Cardiac fibroblast (primary cell): Measurements from ENCODE around the gene ITPKC.
"Not testable (repeated sequence)": the region's sequence is repeated elsewhere in the genome, so short reads cannot be mapped to it uniquely, and the experiment has no call there.

Experiments used
- DNase-seq, 2 donors: peaks; one replicate each; pipeline versions ENCODE4 v3.0.0 to v3.0.0-alpha.2; 2010; ENCODE audit warnings: low read depth in 2 of 2
- H3K4me3 ChIP-seq, 2 donors: replicated peaks in 1 of 2; 1 replicate in 1 of 2; 2 replicates in 1 of 2; pipeline ENCODE4 v1.5.1; 2011; ENCODE audit warnings: low read depth in 2 of 2, low read length in 2 of 2, mild to moderate bottlenecking in 2 of 2, moderate library complexity in 1 of 2
- TF ChIP-seq, protein P1 (sequence below): IDR thresholded peaks from one replicate; pipeline ENCODE4 v1.5.1; 2011; ENCODE audit warnings: low read depth, mild to moderate bottlenecking, low read length, inconsistent platforms

ITPKC gene

DNA sequence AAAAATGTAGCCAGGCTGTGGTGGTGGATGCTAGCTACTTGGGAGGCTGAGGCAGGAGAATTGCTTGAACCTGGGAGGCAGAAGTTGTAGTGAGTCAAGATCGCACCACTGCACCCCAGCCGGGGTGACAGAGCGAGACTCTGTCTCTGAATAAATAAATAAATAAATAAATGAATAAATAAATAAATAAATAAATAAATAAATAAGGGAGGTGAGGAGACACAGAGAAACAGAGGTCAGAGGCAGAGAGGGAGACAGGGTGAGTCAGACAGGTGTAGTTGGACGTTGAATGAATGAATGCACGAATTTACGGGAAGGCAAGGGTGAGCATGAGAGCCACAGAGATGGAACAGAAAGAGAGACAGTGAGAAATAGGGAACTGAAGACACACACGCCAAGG is 64.2 kb downstream of the ITPKC start:
- TF ChIP-seq, protein P1, sequence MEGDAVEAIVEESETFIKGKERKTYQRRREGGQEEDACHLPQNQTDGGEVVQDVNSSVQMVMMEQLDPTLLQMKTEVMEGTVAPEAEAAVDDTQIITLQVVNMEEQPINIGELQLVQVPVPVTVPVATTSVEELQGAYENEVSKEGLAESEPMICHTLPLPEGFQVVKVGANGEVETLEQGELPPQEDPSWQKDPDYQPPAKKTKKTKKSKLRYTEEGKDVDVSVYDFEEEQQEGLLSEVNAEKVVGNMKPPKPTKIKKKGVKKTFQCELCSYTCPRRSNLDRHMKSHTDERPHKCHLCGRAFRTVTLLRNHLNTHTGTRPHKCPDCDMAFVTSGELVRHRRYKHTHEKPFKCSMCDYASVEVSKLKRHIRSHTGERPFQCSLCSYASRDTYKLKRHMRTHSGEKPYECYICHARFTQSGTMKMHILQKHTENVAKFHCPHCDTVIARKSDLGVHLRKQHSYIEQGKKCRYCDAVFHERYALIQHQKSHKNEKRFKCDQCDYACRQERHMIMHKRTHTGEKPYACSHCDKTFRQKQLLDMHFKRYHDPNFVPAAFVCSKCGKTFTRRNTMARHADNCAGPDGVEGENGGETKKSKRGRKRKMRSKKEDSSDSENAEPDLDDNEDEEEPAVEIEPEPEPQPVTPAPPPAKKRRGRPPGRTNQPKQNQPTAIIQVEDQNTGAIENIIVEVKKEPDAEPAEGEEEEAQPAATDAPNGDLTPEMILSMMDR = no peak
- DNase-seq = no peak
- H3K4me3 ChIP-seq = no peak overlapping the region

DNA sequence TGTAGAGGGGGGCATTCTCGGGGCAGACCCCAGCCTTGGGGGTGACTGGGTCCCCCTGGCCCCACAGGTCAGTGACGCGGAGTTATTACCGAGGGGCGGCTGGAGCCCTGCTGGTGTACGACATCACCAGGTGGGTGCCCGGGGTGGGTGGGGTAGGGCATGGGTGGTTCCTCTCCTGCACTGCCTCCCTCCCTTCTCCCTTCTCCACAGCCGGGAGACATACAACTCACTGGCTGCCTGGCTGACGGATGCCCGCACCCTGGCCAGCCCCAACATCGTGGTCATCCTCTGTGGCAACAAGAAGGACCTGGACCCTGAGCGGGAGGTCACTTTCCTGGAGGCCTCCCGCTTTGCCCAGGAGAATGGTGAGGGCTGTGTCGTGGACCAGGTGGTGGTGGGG is 66.8 kb downstream of the ITPKC start:
- H3K4me3 ChIP-seq = no peak overlapping the region
- DNase-seq = no peak
- TF ChIP-seq, protein P1 = no peak

DNA sequence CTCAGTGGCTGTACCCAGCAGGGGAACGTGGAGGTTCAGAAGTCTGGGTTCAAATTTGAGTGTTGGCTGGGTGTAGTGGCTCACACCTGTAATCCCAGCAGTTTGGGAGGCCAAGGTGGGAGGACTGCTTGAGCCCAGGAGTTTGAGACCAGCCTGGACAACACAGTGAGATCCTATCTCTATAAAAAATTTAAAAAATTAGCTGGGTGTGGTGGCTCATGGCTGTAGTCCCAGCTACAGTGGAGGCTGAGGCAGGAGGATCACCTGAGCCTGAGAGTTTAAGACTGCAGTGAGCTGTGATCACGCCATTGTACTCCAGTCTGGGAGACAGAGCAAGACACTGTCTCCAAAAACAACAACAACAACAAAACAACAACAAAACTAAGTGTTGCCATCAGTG is 67.2 kb downstream of the ITPKC start:
- not testable (repeated sequence) for DNase-seq, H3K4me3 ChIP-seq

DNA sequence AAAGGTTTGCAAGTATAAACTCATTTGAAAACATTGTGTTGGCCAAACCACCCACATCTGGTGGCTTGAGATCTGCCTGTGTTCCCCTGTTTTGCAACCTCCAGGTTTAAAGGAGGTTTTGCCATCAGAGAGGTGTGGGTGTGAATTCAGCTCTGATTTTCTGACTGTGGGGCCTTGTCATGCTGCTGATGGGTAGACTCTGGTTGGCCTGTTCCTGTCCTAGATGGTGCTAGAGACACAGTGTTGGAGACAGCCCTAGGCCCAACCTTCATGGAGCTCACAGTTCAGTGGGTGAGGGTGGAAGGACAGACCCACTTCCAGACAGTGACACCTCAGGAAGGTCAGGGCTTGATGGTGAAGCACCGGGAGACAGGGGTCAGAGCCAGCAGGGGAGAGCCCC is 68.6 kb downstream of the ITPKC start:
- DNase-seq = no peak
- no peak overlapping the region for H3K4me3 ChIP-seq
- TF ChIP-seq, protein P1 = no peak

DNA sequence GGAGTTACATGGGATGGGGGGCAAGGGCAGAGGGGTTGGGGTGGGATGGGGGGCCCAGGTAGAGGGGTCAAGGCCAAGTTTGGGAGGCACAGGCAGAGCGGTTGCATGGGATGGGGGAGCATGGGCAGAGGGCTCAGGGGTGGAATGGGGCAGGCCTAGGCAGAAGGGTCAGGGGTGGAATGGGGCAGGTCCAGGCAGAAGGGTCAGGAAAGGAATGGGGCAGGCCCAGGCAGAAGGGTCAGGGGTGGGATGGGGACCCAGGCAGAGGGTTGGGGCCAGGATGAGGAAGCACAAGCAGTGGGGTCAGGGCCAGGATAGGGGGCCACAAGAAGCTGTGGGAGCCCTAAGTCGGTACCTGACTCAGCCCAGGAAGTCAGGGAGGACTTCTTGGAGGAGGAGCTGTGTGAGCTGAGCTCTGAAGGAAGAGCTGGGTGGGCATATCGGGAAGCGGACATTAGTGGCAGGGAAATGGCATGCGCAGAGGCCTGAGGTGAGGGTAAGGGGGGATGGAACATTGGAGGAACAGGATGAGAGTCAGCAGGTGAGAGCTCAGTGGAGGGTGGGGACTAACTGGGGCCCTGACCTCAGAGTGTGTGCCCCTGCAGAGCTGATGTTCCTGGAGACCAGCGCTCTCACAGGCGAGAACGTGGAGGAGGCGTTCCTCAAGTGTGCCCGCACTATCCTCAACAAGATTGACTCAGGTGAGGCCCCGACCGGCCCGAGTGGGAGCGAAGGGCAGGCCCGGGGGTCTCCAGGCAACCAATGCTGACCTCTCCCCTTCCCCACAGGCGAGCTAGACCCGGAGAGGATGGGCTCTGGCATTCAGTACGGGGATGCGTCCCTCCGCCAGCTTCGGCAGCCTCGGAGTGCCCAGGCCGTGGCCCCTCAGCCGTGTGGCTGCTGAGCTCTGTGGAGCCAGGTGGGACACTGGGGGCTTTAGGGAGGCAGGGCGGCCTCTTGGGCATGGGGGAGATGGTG is 69.4 kb downstream of the ITPKC start:
- TF ChIP-seq, protein P1 = no peak
- no peak for DNase-seq
- H3K4me3 ChIP-seq = no peak overlapping the region
